IPS-NIHi11 (cell line): ENCODE measurements around the gene HINT2.

Source experiments
- DNase-seq: peaks from one replicate; pipeline ENCODE4 v3.0.0; 2012; ENCODE audit warnings: mixed read lengths, low spot score

HINT2 gene

DNA sequence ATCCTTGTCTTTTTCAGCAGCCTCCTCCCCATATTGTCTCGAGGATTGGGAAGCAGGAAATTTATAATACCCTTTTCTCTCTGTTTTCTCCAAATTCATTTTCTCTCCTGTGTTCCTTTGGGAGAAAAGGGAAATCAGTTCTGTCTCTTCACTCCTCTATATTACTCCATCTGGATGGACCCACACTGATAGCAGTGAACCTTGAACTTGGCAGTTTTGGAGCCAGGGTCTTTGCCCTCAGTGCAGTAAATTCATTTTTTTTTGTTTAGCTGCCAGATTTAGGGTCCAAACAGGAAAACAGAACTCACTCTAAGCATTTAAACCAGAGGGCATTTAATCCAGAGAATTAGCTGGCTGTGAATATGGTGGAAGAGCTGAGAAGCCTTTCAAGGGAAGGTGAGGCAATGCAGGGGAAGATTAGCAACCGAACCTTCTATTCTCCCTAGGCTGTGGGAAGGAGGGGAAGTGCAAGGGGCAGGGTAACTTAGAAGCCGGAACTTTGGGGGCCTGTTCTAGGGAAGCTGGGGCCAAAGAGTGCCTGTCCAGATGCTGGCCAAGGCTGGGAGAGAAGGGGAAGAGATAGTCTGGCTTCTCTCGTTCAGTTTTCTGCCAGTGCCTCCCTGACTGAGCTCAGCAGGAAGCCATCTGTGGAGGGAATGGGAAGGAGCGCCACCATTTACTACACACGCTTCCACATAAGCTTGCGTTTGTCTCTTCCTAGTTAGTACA is 39.8 kb downstream of the HINT2 start:
- peak; percentile 25 for DNase-seq

DNA sequence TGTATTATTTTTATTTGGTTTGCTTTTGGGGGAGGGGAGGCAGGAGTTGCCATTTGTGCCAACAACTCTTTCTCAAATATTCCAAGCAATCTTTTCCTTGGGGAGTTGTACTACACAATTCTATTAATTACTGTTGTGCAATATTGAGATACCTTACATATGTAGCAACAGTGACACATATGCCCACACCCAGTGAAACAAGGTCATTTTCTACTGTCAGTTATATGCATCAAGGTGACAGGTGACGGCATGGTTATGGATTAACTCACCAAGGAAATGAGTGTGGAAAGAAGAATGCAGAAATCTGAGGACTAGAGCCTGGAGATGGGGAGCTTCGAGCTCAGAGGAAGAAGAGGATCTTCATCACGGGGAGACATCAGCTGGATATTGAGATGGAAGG is 42.9 kb downstream of the HINT2 start:
- no peak for DNase-seq

DNA sequence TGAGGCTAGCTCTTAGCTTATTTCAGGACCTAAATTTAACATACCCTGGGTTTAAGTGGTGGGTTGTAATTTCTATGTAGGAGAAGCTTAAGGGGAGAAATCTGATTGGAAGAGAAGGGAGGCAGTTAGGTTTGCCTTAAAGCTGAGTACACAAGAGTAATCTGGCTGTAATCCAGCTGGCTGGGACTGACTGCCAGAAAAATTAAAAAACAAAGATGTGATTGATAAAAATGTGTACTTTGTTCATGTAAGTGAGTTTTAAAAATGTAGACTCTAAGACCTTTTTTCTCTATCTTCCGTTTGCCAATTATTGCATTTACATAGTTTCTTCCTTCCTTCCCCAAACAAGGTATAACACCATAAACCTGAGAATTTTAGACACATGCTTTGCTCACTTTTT is 43.3 kb downstream of the HINT2 start:
- no peak for DNase-seq

DNA sequence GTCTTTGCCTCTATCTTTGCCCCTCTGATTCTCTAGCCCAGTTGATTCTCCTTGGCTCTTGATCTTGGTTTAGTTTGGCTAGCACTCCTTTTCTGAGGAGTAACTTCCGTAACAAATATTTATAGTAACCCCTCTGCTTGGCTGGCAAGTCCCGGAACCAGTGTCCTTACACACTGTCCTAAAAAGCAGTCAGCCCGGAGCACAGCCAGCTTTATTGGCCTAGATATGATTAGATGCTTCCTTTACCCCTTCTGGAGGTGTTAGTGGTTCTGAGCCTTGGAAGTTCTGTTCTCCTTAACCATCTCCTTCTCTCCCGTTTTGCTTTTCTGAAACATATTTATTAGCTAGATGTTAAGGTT is 43.8 kb downstream of the HINT2 start:
- no peak for DNase-seq

DNA sequence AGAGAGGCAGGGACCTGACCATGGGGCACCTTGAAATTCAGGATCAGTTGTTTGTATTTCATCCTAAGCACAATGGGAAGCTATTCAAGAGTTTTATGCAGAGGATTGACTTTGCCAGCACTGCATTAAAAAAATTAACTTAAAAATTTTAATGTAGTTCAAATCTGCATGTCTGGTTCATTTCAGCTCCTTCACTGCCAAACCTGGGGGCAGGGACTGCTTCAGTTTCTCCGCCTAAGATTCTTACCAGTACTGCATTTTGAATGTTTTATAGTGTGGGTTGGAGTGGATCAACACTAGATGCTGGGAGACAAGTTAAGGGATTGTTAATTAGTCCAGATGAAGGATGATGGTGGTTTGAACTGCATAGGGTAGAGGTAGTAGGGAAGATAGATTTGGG is 45.1 kb downstream of the HINT2 start:
- no peak for DNase-seq

DNA sequence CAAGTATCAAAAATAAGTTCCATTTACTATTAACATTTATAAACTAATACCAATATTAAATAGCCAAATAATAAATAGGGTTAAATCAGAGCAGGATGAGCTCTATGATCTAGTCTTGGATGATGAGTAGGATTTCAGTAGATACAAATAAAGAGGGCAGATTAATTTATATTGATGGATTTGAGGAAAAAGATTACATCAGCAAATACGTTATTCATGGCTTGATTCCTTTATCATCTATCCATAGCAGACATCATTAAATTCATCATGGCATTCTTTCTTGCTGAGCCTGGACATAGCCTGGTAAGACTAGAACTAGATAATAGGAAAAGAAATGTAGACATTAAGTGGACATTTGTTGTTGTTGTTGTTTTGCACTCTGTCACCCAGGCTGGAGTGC is 47.4 kb downstream of the HINT2 start:
- DNase-seq, result no peak

DNA sequence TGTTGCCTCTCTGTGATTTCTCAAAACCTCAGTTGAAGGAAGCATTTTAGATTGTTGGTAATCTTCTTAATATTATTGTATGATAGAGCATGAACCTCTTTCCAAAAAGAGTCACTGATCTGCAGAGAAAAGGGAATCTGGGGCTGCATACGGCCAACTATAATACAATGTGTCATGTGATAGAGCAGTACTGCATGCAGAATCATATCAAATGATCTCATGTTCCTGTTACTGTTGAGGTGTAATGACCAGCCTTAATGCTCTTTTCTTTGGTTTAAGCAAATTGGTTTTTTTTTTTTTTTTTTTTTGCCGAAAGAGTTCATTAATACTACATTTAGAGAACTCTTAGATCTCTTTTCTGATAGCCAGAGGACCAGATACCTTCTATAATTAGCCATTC is 47.8 kb downstream of the HINT2 start:
- DNase-seq, result no peak

DNA sequence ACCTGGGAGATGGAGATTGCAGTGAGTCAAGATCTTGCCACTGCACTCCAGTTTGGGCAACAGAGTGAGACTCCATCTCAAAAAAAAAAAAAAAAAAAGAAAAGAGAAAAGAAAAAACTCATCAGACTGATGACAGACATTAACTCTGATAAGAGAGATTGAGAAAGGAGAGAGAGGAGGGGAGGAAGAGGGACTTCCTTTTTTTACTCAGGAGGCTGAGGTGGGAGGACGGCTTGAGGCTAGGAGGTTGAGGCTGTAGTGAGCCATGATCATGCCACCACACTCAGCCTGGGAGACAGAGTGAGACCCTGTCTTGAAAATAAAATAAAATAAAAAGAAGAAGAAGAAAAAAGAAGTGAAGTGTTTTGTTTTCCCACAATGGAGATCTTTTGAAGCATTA is 51.0 kb downstream of the HINT2 start:
- DNase-seq, result no peak

DNA sequence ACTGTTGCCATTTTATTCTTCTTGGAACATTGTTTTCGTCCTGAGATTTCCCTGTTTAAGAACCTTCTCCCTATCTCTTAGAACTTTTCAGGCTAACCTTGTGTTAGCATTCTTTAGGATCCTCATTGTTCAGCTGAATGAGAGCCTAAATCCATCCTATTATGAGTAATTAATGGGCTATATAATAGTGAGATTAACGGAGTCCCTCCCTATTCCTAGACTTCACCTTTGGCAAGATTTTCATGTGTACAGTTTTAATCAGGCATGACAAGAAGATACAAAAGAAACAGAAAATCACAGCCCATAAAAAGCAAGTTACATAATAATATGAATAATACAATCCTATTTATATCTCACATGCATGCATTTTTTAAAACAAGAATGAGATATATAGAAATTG is 51.7 kb downstream of the HINT2 start:
- DNase-seq, result no peak
